H9 (cell line): ENCODE results near the gene RALGAPA2. TPM values are rescaled to one million over a fixed set of nuclear protein-coding genes. Genes with fewer than 3 reads are reported as not detected.

Source experiments
- DNase-seq: peaks from one replicate; pipeline ENCODE4 v3.0.0-alpha.2; 2017
- H2AFZ ChIP-seq: one replicate; pipeline ENCODE4 v1.6.1; 2013; ENCODE audit warnings: mild to moderate bottlenecking, low read length, control low read depth, moderate library complexity
- H2AK5ac ChIP-seq: 2 replicates; pipeline ENCODE4 v1.6.1; 2013; ENCODE audit warnings: low read length, control low read depth, mixed read lengths; ENCODE audit not compliant: insufficient read length
- H2BK120ac ChIP-seq: one replicate; pipeline ENCODE4 v1.6.1; 2013; ENCODE audit warnings: low read depth, mild to moderate bottlenecking, low read length, control low read depth, inconsistent platforms; ENCODE audit not compliant: poor library complexity, severe bottlenecking
- H2BK12ac ChIP-seq: 2 replicates; pipeline ENCODE4 v1.6.1; 2013; ENCODE audit warnings: low read length, control low read depth, mixed read lengths, low read depth; ENCODE audit not compliant: insufficient read length
- H2BK15ac ChIP-seq: 2 replicates; pipeline ENCODE4 v1.6.1; 2013; ENCODE audit warnings: low read depth, low read length, control low read depth
- H2BK20ac ChIP-seq: one replicate; pipeline ENCODE4 v1.6.1; 2013; ENCODE audit warnings: low read depth, mild to moderate bottlenecking, low read length, control low read depth, inconsistent platforms; ENCODE audit not compliant: poor library complexity, severe bottlenecking
- H2BK5ac ChIP-seq: 2 replicates; pipeline ENCODE4 v1.6.1; 2013; ENCODE audit warnings: low read length, control low read depth, mixed read lengths; ENCODE audit not compliant: insufficient read length
- H3K14ac ChIP-seq: 2 replicates; pipeline ENCODE4 v1.6.1; 2013; ENCODE audit warnings: low read length, control low read depth; ENCODE audit not compliant: insufficient read depth
- H3K18ac ChIP-seq: 2 replicates; pipeline ENCODE4 v1.6.1; 2013; ENCODE audit warnings: low read depth, mild to moderate bottlenecking, mixed read lengths, low read length, control low read depth; ENCODE audit not compliant: insufficient read length
- H3K23ac ChIP-seq: 2 replicates; pipeline ENCODE4 v1.6.1; 2013; ENCODE audit warnings: low read length, control low read depth, mixed read lengths, low read depth; ENCODE audit not compliant: insufficient read length
- H3K23me2 ChIP-seq: 2 replicates; pipeline ENCODE4 v1.6.1; 2013; ENCODE audit warnings: low read depth, mild to moderate bottlenecking, mixed read lengths, low read length, control low read depth; ENCODE audit not compliant: insufficient read length, poor library complexity, severe bottlenecking
- H3K27ac ChIP-seq: 2 replicates; pipeline ENCODE4 v1.5.1; 2013; ENCODE audit warnings: low read length, control low read depth, mixed read lengths, low read depth; ENCODE audit not compliant: insufficient read length
- H3K27me3 ChIP-seq: 2 replicates; pipeline ENCODE4 v1.6.1; 2013; ENCODE audit warnings: low read length, control low read depth, inconsistent platforms; ENCODE audit not compliant: insufficient read depth
- H3K4ac ChIP-seq: 2 replicates; pipeline ENCODE4 v1.6.1; 2013; ENCODE audit warnings: low read depth, mild to moderate bottlenecking, control low read depth, inconsistent platforms, low read length, moderate library complexity
- H3K4me1 ChIP-seq: 2 replicates; pipeline ENCODE4 v1.6.1; 2013; ENCODE audit warnings: low read length, control low read depth, inconsistent platforms; ENCODE audit not compliant: insufficient read depth
- H3K4me2 ChIP-seq: 2 replicates; pipeline ENCODE4 v1.6.1; 2013; ENCODE audit warnings: low read length, control low read depth, mixed read lengths; ENCODE audit not compliant: insufficient read length, insufficient read depth
- H3K56ac ChIP-seq: 2 replicates; pipeline ENCODE4 v1.6.1; 2013; ENCODE audit warnings: low read depth, mild to moderate bottlenecking, mixed read lengths, low read length, control low read depth; ENCODE audit not compliant: insufficient read length
- H3K79me1 ChIP-seq: 2 replicates; pipeline ENCODE4 v1.6.1; 2013; ENCODE audit warnings: low read depth, mild to moderate bottlenecking, moderate library complexity, low read length, control low read depth, inconsistent platforms; ENCODE audit not compliant: insufficient read depth, poor library complexity, severe bottlenecking
- H3K79me2 ChIP-seq: 2 replicates; pipeline ENCODE4 v1.6.1; 2013; ENCODE audit warnings: low read length, control low read depth, inconsistent platforms; ENCODE audit not compliant: insufficient read depth
- H3K9ac ChIP-seq: 2 replicates; pipeline ENCODE4 v1.6.1; 2013; ENCODE audit warnings: low read length, control low read depth, mixed read lengths; ENCODE audit not compliant: insufficient read length; ENCODE audit errors: extremely low read depth
- H3K9me3 ChIP-seq: one replicate; pipeline ENCODE4 v1.6.1; 2013; ENCODE audit warnings: low read depth, low read length, inconsistent platforms; ENCODE audit not compliant: control insufficient read depth
- H3T11ph ChIP-seq: one replicate; pipeline ENCODE4 v1.6.1; 2013; ENCODE audit warnings: mild to moderate bottlenecking, low read length, control low read depth, inconsistent platforms
- H4K20me1 ChIP-seq: one replicate; pipeline ENCODE4 v1.6.1; 2013; ENCODE audit not compliant: control insufficient read depth, insufficient read length, insufficient read depth
- H4K5ac ChIP-seq: 2 replicates; pipeline ENCODE4 v1.6.1; 2013; ENCODE audit warnings: low read depth, mild to moderate bottlenecking, mixed read lengths, low read length, control low read depth; ENCODE audit not compliant: insufficient read length
- H4K8ac ChIP-seq: replicated peaks from 2 replicates; pipeline ENCODE4 v1.6.1; 2013; ENCODE audit warnings: low read length, control low read depth, mixed read lengths, low read depth; ENCODE audit not compliant: insufficient read length
- H4K91ac ChIP-seq: 2 replicates; pipeline ENCODE4 v1.6.1; 2013; ENCODE audit warnings: low read depth, mild to moderate bottlenecking, moderate library complexity, mixed read lengths, low read length, control low read depth; ENCODE audit not compliant: insufficient read length
- H3K27ac Mint-ChIP-seq, 3 experiments: 2 replicates in 2 of 3; 3 replicates in 1 of 3; pipeline ENCODE4 v1.8.0; 2020 to 2021; ENCODE audit warnings: mixed read lengths in 3 of 3, mild to moderate bottlenecking in 1 of 3, moderate library complexity in 1 of 3
- H3K27me3 Mint-ChIP-seq: 2 replicates; pipeline ENCODE4 v1.8.0; 2021; ENCODE audit warnings: low read depth, mild to moderate bottlenecking, moderate library complexity, mixed read lengths
- H3K36me3 Mint-ChIP-seq, 3 experiments: 2 replicates in 2 of 3; 3 replicates in 1 of 3; pipeline ENCODE4 v1.8.0; 2020 to 2021; ENCODE audit warnings: low read depth in 3 of 3, mixed read lengths in 3 of 3; ENCODE audit not compliant: insufficient read depth in 1 of 3
- H3K4me1 Mint-ChIP-seq, 2 experiments: 2 replicates each; pipeline ENCODE4 v1.8.0; 2020; ENCODE audit warnings: mixed read lengths in 2 of 2
- H3K4me3 Mint-ChIP-seq, 2 experiments: 2 replicates in 1 of 2; 3 replicates in 1 of 2; pipeline ENCODE4 v1.8.0; 2020 to 2021; ENCODE audit warnings: mild to moderate bottlenecking in 2 of 2, mixed read lengths in 2 of 2, moderate library complexity in 1 of 2
- H3K9me3 Mint-ChIP-seq, 2 experiments: 2 replicates in 1 of 2; 3 replicates in 1 of 2; pipeline ENCODE4 v1.8.0; 2020; ENCODE audit warnings: mild to moderate bottlenecking in 2 of 2, mixed read lengths in 2 of 2, moderate library complexity in 1 of 2
- CTCF ChIP-seq: fragments of 200-600 bp; sonication (generic); conservative IDR thresholded peaks from 3 replicates; pipeline ENCODE4 v1.8.0; 2021; ENCODE audit warnings: antibody characterized with exemption, mild to moderate bottlenecking
- WGBS: extraction: QIAGEN DNeasy Blood & Tissue Kit; methylation state at CpG from one replicate; pipeline ENCODE4 v1.1.7; 2013; ENCODE audit warnings: missing lambda C conversion rate, low lambda C conversion rate, mixed read lengths; ENCODE audit not compliant: insufficient read length; ENCODE audit errors: extremely low coverage; 5-methylcytosine and 5-hydroxymethylcytosine counted together
- total RNA-seq: library from RNA; stranded (reverse); gene quantifications from 2 replicates; pipeline ENCODE4 v1.2.1, GENCODE V29; 2021

Gene RALGAPA2
- total RNA-seq, 1 experiment from 2014 or later = 16.6 TPM

- Histone ChIP-seq H2BK5ac (no peak overlapping the region), H3K79me2 (no peaks in the 10 kb centered on the region), H4K91ac (no peak overlapping the region), H3K79me1 (no peaks in the 10 kb centered on the region), H3K27ac (no peak overlapping the region), H3T11ph (no peak overlapping the region), H3K14ac (no peak overlapping the region), H3K9ac (no peak overlapping the region), H3K4me1 (no peaks in the 10 kb centered on the region), H3K23ac (no peak overlapping the region), H2AFZ (no peak overlapping the region), H2BK20ac (no peak overlapping the region), H2BK120ac (no peak overlapping the region), H4K5ac (no peak overlapping the region), H3K23me2 (no peaks in the 10 kb centered on the region), H3K18ac (no peak overlapping the region), H2AK5ac (no peak overlapping the region), H4K20me1 (no peaks in the 10 kb centered on the region), H3K56ac (no peak overlapping the region), H3K4me2 (no peak overlapping the region), H2BK12ac (no peak overlapping the region), H3K4ac (no peak overlapping the region), H2BK15ac (no peak overlapping the region), H4K8ac (no peak overlapping the region), H3K27me3 (no peaks in the 10 kb centered on the region), H3K9me3 (no peaks in the 10 kb centered on the region)
- no peaks in the 10 kb centered on the region for H3K9me3 Mint-ChIP-seq
- H3K36me3 Mint-ChIP-seq = peaks cover 0 to 4% (median 0%) of the 10 kb centered on the region in 3 experiments; a peak in 1 of 7 replicates
- no CpG with 5 or more reads among the region's 3 CpGs for WGBS
- no peak for DNase-seq
- H3K4me1 Mint-ChIP-seq = no peaks in the 10 kb centered on the region
- TF ChIP-seq CTCF = no peak
- peak overlapping the region in 1 of 3 experiments; percentile 56; a peak in 1 of 7 replicates for H3K27ac Mint-ChIP-seq
- H3K27me3 Mint-ChIP-seq = no peaks in the 10 kb centered on the region
- no peak overlapping the region for H3K4me3 Mint-ChIP-seq
These were observed 106.4 kb downstream of the RALGAPA2 start for GRCh38 chr20:20606050-20606449.
